H1 (cell line): Measurements from ENCODE around the gene SBF2. TPM values are rescaled to one million over a fixed set of nuclear protein-coding genes. Genes with fewer than 3 reads are reported as not detected.

ENCODE experiments used
- CTCF ChIA-PET: fragments of 300-600 bp; sonication (Branson Sonifier 250); formaldehyde crosslinking; loops from one replicate; lab custom pipeline; 2021; ENCODE audit not compliant: partially characterized antibody; lab: Charles Lee
- POLR2A ChIA-PET: fragments of 300-600 bp; sonication (Branson Sonifier 250); formaldehyde crosslinking; loops from one replicate; lab custom pipeline; 2021; ENCODE audit warnings: inconsistent platforms; ENCODE audit not compliant: partially characterized antibody; lab: Charles Lee
- DNase-seq, 2 experiments: peaks; one replicate each; pipeline versions ENCODE4 v3.0.0 to v3.0.0-alpha.2; 2010 to 2022; ENCODE audit warnings: low spot score in 2 of 2, low read depth in 1 of 2, mixed read lengths in 1 of 2
- FAIRE-seq: peaks from 2 replicates; lab custom pipeline; 2011; peaks lifted over from hg19 to GRCh38; lab: Jason Lieb, UNC
- H2AFZ ChIP-seq: 2 replicates; pipeline ENCODE4 v1.8.1; 2012; ENCODE audit warnings: low read length, inconsistent platforms
- H2AK5ac ChIP-seq: 2 replicates; pipeline ENCODE4 v1.6.1; 2013; ENCODE audit warnings: low read depth, low read length
- H2BK120ac ChIP-seq: replicated peaks from 2 replicates; pipeline ENCODE3; 2013; ENCODE audit warnings: low read depth, low read length, inconsistent platforms
- H2BK12ac ChIP-seq: 2 replicates; pipeline ENCODE4 v1.6.1; 2013; ENCODE audit warnings: low read depth, low read length
- H2BK15ac ChIP-seq: 2 replicates; pipeline ENCODE4 v1.6.1; 2013; ENCODE audit warnings: low read length
- H2BK20ac ChIP-seq: 2 replicates; pipeline ENCODE4 v1.6.1; 2013; ENCODE audit warnings: low read length
- H2BK5ac ChIP-seq: 2 replicates; pipeline ENCODE4 v1.6.1; 2013; ENCODE audit warnings: low read depth, low read length
- H3K14ac ChIP-seq: 2 replicates; pipeline ENCODE4 v1.6.1; 2013; ENCODE audit warnings: inconsistent platforms; ENCODE audit not compliant: insufficient read length
- H3K18ac ChIP-seq: 2 replicates; pipeline ENCODE4 v1.6.1; 2013; ENCODE audit warnings: low read length; ENCODE audit errors: extremely low read depth
- H3K23ac ChIP-seq: 2 replicates; pipeline ENCODE4 v1.6.1; 2013; ENCODE audit warnings: inconsistent platforms; ENCODE audit not compliant: insufficient read length
- H3K23me2 ChIP-seq: 2 replicates; pipeline ENCODE4 v1.6.1; 2013; ENCODE audit warnings: low read depth, low read length
- H3K27ac ChIP-seq: 2 replicates; pipeline ENCODE4 v1.6.1; 2011; ENCODE audit warnings: low read depth, low read length, inconsistent platforms
- H3K27me3 ChIP-seq, 4 experiments: replicated peaks in 1 of 4; 1 replicate in 1 of 4; 2 replicates in 3 of 4; pipeline versions ENCODE4 v1.6.1 to v1.8.1; 2011 to 2013; ENCODE audit warnings: low read length in 3 of 4, mild to moderate bottlenecking in 3 of 4, inconsistent platforms in 2 of 4, mixed read lengths in 2 of 4, moderate library complexity in 1 of 4; ENCODE audit not compliant: control insufficient read depth in 3 of 4, insufficient read depth in 3 of 4; ENCODE audit errors: extremely low read depth in 1 of 4
- H3K36me3 ChIP-seq, 4 experiments: 2 replicates each; pipeline versions ENCODE4 v1.6.1 to v1.8.1; 2011 to 2013; ENCODE audit warnings: mild to moderate bottlenecking in 4 of 4, low read length in 3 of 4, moderate library complexity in 2 of 4, control low read depth in 1 of 4, inconsistent platforms in 1 of 4; ENCODE audit not compliant: insufficient read depth in 4 of 4, control insufficient read depth in 2 of 4
- H3K4ac ChIP-seq: replicated peaks from 2 replicates; pipeline ENCODE3; 2013; ENCODE audit warnings: low read length, low read depth, mixed read lengths, inconsistent platforms; ENCODE audit not compliant: insufficient read length
- H3K4me1 ChIP-seq, 4 experiments: replicated peaks in 1 of 4; 1 replicate in 1 of 4; 2 replicates in 3 of 4; pipeline versions ENCODE4 v1.6.1 to v1.8.1; 2011 to 2013; ENCODE audit warnings: low read length in 3 of 4, inconsistent platforms in 2 of 4, mixed read lengths in 1 of 4; ENCODE audit not compliant: insufficient read depth in 4 of 4, control insufficient read depth in 3 of 4
- H3K4me2 ChIP-seq, 2 experiments: 2 replicates each; pipeline versions ENCODE4 v1.6.1 to v1.8.1; 2011 to 2013; ENCODE audit warnings: low read depth in 2 of 2, low read length in 2 of 2, control low read depth in 1 of 2, inconsistent platforms in 1 of 2, mild to moderate bottlenecking in 1 of 2; ENCODE audit not compliant: insufficient read depth in 1 of 2
- H3K4me3 ChIP-seq, 4 experiments: fragments of 200-600, 300-600 bp in 1 of 4; sonication (generic), shearing (Covaris generic), sonication (Bioruptor Twin) in 1 of 4; 2 replicates each; pipeline versions ENCODE4 v1.5.1 to v1.8.1; 2011 to 2016; ENCODE audit warnings: low read length in 4 of 4, low read depth in 3 of 4, control low read depth in 2 of 4, inconsistent platforms in 2 of 4, mild to moderate bottlenecking in 2 of 4, mixed read lengths in 1 of 4, moderate library complexity in 1 of 4; ENCODE audit not compliant: insufficient read depth in 2 of 4; ENCODE audit errors: extremely low read depth in 1 of 4
- H3K56ac ChIP-seq: replicated peaks from 2 replicates; pipeline ENCODE3; 2013; ENCODE audit warnings: low read depth, mild to moderate bottlenecking, mixed read lengths, low read length, inconsistent platforms; ENCODE audit not compliant: insufficient read length
- H3K79me1 ChIP-seq: 2 replicates; pipeline ENCODE4 v1.6.1; 2013; ENCODE audit warnings: low read depth, low read length, control low read depth
- H3K79me2 ChIP-seq, 2 experiments: 2 replicates each; pipeline versions ENCODE4 v1.6.1 to v1.8.1; 2012 to 2013; ENCODE audit warnings: low read length in 2 of 2, mild to moderate bottlenecking in 2 of 2, inconsistent platforms in 1 of 2; ENCODE audit not compliant: insufficient read depth in 2 of 2, control insufficient read depth in 1 of 2
- H3K9ac ChIP-seq, 4 experiments: replicated peaks in 1 of 4; 1 replicate in 1 of 4; 2 replicates in 3 of 4; pipeline versions ENCODE4 v1.6.1 to v1.8.1; 2011 to 2013; ENCODE audit warnings: low read depth in 3 of 4, low read length in 3 of 4, control low read depth in 2 of 4, mild to moderate bottlenecking in 2 of 4, moderate library complexity in 2 of 4, inconsistent platforms in 1 of 4; ENCODE audit errors: extremely low read depth in 1 of 4
- H3K9me3 ChIP-seq, 2 experiments: 2 replicates each; pipeline versions ENCODE4 v1.6.1 to v1.8.1; 2012 to 2013; ENCODE audit warnings: mild to moderate bottlenecking in 2 of 2, moderate library complexity in 2 of 2, control low read depth in 1 of 2, inconsistent platforms in 1 of 2, low read depth in 1 of 2, low read length in 1 of 2, mixed read lengths in 1 of 2; ENCODE audit not compliant: insufficient read depth in 2 of 2
- H4K20me1 ChIP-seq, 2 experiments: replicated peaks in 1 of 2; 2 replicates each; pipeline versions ENCODE3 to v1.8.1; 2011 to 2013; ENCODE audit warnings: inconsistent platforms in 2 of 2, low read length in 2 of 2, mild to moderate bottlenecking in 1 of 2; ENCODE audit not compliant: insufficient read depth in 2 of 2, control insufficient read depth in 1 of 2
- H4K5ac ChIP-seq: 2 replicates; pipeline ENCODE4 v1.6.1; 2013; ENCODE audit warnings: low read length, low read depth, mixed read lengths, inconsistent platforms; ENCODE audit not compliant: insufficient read length
- H4K8ac ChIP-seq: 2 replicates; pipeline ENCODE4 v1.8.0; 2013; ENCODE audit warnings: mild to moderate bottlenecking, moderate library complexity, low read length, inconsistent platforms; ENCODE audit not compliant: insufficient read depth; ENCODE audit errors: extremely low read depth
- H4K91ac ChIP-seq: replicated peaks from 2 replicates; pipeline ENCODE3; 2013; ENCODE audit warnings: low read length, mixed read lengths, inconsistent platforms; ENCODE audit not compliant: insufficient read length
- CHD2 ChIP-seq: IDR thresholded peaks from 2 replicates; pipeline ENCODE4 v1.6.1; 2012; ENCODE audit warnings: low read length, improper control_type of control experiment
- EGR1 ChIP-seq: IDR thresholded peaks from 2 replicates; pipeline ENCODE4 v1.6.1; 2011; ENCODE audit warnings: low read depth, low read length, borderline replicate concordance
- HDAC6 ChIP-seq: IDR thresholded peaks from one replicate; pipeline ENCODE4 v1.7.1; 2012; ENCODE audit warnings: low read depth, mild to moderate bottlenecking, inconsistent platforms, low read length, moderate library complexity
- MAFK ChIP-seq: IDR thresholded peaks from 2 replicates; pipeline ENCODE4 v1.6.1; 2012; ENCODE audit warnings: low read depth, mild to moderate bottlenecking, improper control_type of control experiment, low read length
- RAD21 ChIP-seq, 2 experiments: IDR thresholded peaks in 1 of 2; conservative IDR thresholded peaks in 1 of 2; 2 replicates each; pipeline ENCODE4 v1.6.1; 2011; ENCODE audit warnings: low read depth in 2 of 2, low read length in 2 of 2, improper control_type of control experiment in 1 of 2, inconsistent platforms in 1 of 2, mild to moderate bottlenecking in 1 of 2, moderate library complexity in 1 of 2
- RFX5 ChIP-seq: IDR thresholded peaks from 2 replicates; pipeline ENCODE4 v1.6.1; 2011; ENCODE audit warnings: low read depth, low read length, improper control_type of control experiment, borderline replicate concordance
- RNF2 ChIP-seq: fragments of 200-900, 300-1000 bp; sonication (generic); IDR thresholded peaks from 2 replicates; pipeline ENCODE4 v1.7.1; 2016; ENCODE audit warnings: borderline replicate concordance, low read depth, mild to moderate bottlenecking, antibody characterized with exemption, low read length; ENCODE audit not compliant: poor library complexity, severe bottlenecking; ENCODE audit errors: missing control alignments
- SIX5 ChIP-seq: IDR thresholded peaks from 2 replicates; pipeline ENCODE4 v1.6.1; 2011; ENCODE audit warnings: mild to moderate bottlenecking, low read depth, low read length
- SRF ChIP-seq: IDR thresholded peaks from 2 replicates; pipeline ENCODE4 v1.6.1; 2011; ENCODE audit warnings: mild to moderate bottlenecking, low read depth, low read length, moderate library complexity
- TEAD4 ChIP-seq: IDR thresholded peaks from 2 replicates; pipeline ENCODE4 v1.6.1; 2012; ENCODE audit warnings: low read depth, low read length, inconsistent platforms, mixed read lengths
- USF2 ChIP-seq: IDR thresholded peaks from 2 replicates; pipeline ENCODE4 v1.6.1; 2011; ENCODE audit warnings: low read length, improper control_type of control experiment
- WGBS, 2 experiments: shearing (Covaris generic) in 1 of 2; methylation state at CpG; one replicate each; pipeline versions ENCODE4 v1.1.6 to v1.1.7; 2013 to 2015; ENCODE audit warnings: low lambda C conversion rate in 2 of 2, mixed read lengths in 2 of 2, inconsistent platforms in 1 of 2, low coverage in 1 of 2, missing lambda C conversion rate in 1 of 2; ENCODE audit not compliant: insufficient replicate concordance in 2 of 2, insufficient coverage in 1 of 2, insufficient read length in 1 of 2; ENCODE audit errors: extremely low coverage in 1 of 2, missing lambda C conversion rate in 1 of 2; 5-methylcytosine and 5-hydroxymethylcytosine counted together
- polyA plus RNA-seq, 7 experiments: library from polyadenylated mRNA; depleted of rRNA in 3 of 7; stranded (reverse) in 5 of 7; unstranded in 2 of 7; fragments of >200 nt in 5 of 7; fragments of 200-250 nt in 2 of 7; gene quantifications; 1 replicate in 5 of 7; 2 replicates in 1 of 7; 4 replicates in 1 of 7; pipeline versions ENCODE4 v1.2.1 to v1.2.3, GENCODE V29; 2011 to 2013; ENCODE audit warnings: missing spikeins in 2 of 7, mixed read lengths in 2 of 7
- total RNA-seq: library from RNA; stranded (reverse); fragmentation: NEBNext Ultra II Directional; extraction: Animal tissue kit (Norgen Biotek cat#: 25700); gene quantifications from 2 replicates; pipeline ENCODE4 v1.2.1, GENCODE V29; 2021

SBF2 gene
- total and polyA plus RNA-seq, 2 of the 8 experiments (the other 6 are each of a cell fraction or from before 2014, with no cell fraction given), result 36.7 to 50.5 TPM

GRCh38 chr11:9790703-9791102 is 503.3 kb downstream of the SBF2 start:
- no peak for TF ChIP-seq TEAD4
- no peak for TF ChIP-seq MAFK
- no peak for TF ChIP-seq HDAC6
- no peak for TF ChIP-seq USF2
- no peak for TF ChIP-seq RNF2
- TF ChIP-seq EGR1, result no peak
- no peak for TF ChIP-seq RAD21 (IDR thresholded peaks at IDR 0.05 in 1 of 2, conservative IDR thresholded peaks at IDR 0.05 in 1 of 2; ENCODE audit: low read depth in 2 of 2, low read length in 2 of 2)
- TF ChIP-seq RFX5, result no peak
- no peak for TF ChIP-seq SIX5
- no peak for TF ChIP-seq CHD2
- TF ChIP-seq SRF, result no peak
- TF ChIP-seq, all 59 proteins: peak for 0
- WGBS, 2 experiments, result 96% methylated on average over 3 of the region's 3 CpGs; no CpG with 5 or more reads in 1 of the 2 experiments
- no peaks in the 10 kb centered on the region for H3K23me2 ChIP-seq
- no peak overlapping the region for H2BK120ac ChIP-seq
- no peak overlapping the region for H3K18ac ChIP-seq
- no peak overlapping the region for H2BK12ac ChIP-seq
- peaks cover 4 to 16% (median 8%) of the 10 kb centered on the region in 4 experiments; a peak in 6 of 8 replicates for H3K36me3 ChIP-seq
- H3K4me3 ChIP-seq, result no peak overlapping the region
- FAIRE-seq (no peak), DNase-seq (no peak)
- no peaks in the 10 kb centered on the region for H3K9me3 ChIP-seq
- H4K5ac ChIP-seq, result no peak overlapping the region
- H2BK15ac ChIP-seq, result no peak overlapping the region
- ChIA-PET POLR2A (no interaction called here), CTCF (interaction anchor here (1.1 kb wide), 1 partner anchor 517 kb away, joined by 3 read pairs; no protein-coding TSS in a partner anchor)
- no peaks in the 10 kb centered on the region for H3K79me1 ChIP-seq
- no peak overlapping the region for H2AFZ ChIP-seq
- H3K27ac ChIP-seq, result no peak overlapping the region
- no peaks in the 10 kb centered on the region for H3K4me1 ChIP-seq
- no peak overlapping the region for H2BK5ac ChIP-seq
- H3K79me2 ChIP-seq, result no peaks in the 10 kb centered on the region
- no peak overlapping the region for H2AK5ac ChIP-seq
- H3K4me2 ChIP-seq, result no peak overlapping the region
- no peaks in the 10 kb centered on the region for H3K27me3 ChIP-seq
- no peak overlapping the region for H3K14ac ChIP-seq
- H3K23ac ChIP-seq, result no peak overlapping the region
- no peak overlapping the region for H4K8ac ChIP-seq
- H4K91ac ChIP-seq, result no peak overlapping the region
- H3K4ac ChIP-seq, result no peak overlapping the region
- no peak overlapping the region for H3K9ac ChIP-seq
- no peak overlapping the region for H2BK20ac ChIP-seq
- H3K56ac ChIP-seq, result no peak overlapping the region
- H4K20me1 ChIP-seq, result no peaks in the 10 kb centered on the region
